ENCODE data around the gene IGSF23. TPM values are rescaled to one million over a fixed set of nuclear protein-coding genes. Genes with fewer than 3 reads are reported as not detected.

Gene IGSF23
- total RNA-seq, 4 donors from 2014 or later: not detected

DNA sequence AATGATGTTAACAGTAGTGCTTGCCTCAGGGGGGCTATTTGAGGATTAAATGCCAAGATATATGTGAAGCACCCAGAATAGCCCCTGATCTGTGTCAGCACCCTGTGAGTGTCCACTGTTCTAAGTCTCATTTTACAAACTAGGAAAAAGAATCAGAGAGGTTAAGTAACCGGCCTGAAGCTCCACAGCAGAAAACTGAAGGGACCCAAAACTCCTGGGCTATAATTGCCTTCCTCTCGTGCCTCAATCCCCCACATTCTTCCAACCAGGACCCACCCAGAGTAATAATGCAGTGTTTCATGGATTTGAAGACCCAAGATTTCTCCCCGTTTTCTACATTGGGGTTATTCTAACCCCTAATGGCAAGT lies 32.7 kb downstream of the IGSF23 start:
- Histone ChIP-seq H3K4me1 (peaks cover 3 to 27% (median 5%) of the 10 kb centered on the region in 4 donors), H3K36me3 (peaks cover 0 to 13% (median 6%) of the 10 kb centered on the region in 4 donors), H3K27ac (no peak overlapping the region), H3K27me3 (no peaks in the 10 kb centered on the region), H3K9me3 (no peaks in the 10 kb centered on the region), H3K4me3 (no peak overlapping the region)
- intact Hi-C loops (cut with DNase I; ENCODE audit: low total_unique reads): no loop called here
- TF ChIP-seq POLR2AphosphoS5 (IDR thresholded peaks at IDR 0.05): no peak
- TF ChIP-seq EP300 (IDR thresholded peaks at IDR 0.05; ENCODE audit: low read depth): no peak
- TF ChIP-seq, protein P1, sequence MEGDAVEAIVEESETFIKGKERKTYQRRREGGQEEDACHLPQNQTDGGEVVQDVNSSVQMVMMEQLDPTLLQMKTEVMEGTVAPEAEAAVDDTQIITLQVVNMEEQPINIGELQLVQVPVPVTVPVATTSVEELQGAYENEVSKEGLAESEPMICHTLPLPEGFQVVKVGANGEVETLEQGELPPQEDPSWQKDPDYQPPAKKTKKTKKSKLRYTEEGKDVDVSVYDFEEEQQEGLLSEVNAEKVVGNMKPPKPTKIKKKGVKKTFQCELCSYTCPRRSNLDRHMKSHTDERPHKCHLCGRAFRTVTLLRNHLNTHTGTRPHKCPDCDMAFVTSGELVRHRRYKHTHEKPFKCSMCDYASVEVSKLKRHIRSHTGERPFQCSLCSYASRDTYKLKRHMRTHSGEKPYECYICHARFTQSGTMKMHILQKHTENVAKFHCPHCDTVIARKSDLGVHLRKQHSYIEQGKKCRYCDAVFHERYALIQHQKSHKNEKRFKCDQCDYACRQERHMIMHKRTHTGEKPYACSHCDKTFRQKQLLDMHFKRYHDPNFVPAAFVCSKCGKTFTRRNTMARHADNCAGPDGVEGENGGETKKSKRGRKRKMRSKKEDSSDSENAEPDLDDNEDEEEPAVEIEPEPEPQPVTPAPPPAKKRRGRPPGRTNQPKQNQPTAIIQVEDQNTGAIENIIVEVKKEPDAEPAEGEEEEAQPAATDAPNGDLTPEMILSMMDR (IDR thresholded peaks at IDR 0.05): no peak
- TF ChIP-seq POLR2A (IDR thresholded peaks at IDR 0.05): no peak
- in situ Hi-C loops (cut with MboI; ENCODE audit: low pct_ligation_motif_present in 1 of 4, low pct_unique_long_range_greater_than_20kb in 1 of 4, low sequenced_read_pairs in 3 of 4): no loop called here
- 74 to 94% methylated on average over 3 of the region's 3 CpGs for WGBS, 2 donors (ENCODE audit: low coverage in 1 of 2)
- DNase-seq: no peak

DNA sequence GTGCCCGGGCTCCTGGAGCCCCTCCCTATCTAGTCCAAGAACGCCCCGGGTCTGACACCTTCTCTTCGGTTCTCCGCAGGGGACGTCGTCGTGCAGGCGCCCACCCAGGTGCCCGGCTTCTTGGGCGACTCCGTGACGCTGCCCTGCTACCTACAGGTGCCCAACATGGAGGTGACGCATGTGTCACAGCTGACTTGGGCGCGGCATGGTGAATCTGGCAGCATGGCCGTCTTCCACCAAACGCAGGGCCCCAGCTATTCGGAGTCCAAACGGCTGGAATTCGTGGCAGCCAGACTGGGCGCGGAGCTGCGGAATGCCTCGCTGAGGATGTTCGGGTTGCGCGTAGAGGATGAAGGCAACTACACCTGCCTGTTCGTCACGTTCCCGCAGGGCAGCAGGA lies 33.8 kb downstream of the IGSF23 start:
- Histone ChIP-seq H3K9me3 (no peaks in the 10 kb centered on the region), H3K4me3 (no peak overlapping the region), H3K4me1 (peaks cover 3 to 25% (median 5%) of the 10 kb centered on the region in 4 donors), H3K27me3 (no peaks in the 10 kb centered on the region), H3K27ac (peak overlapping the region in 2 of 4 donors; percentile 9 to 21), H3K36me3 (peaks cover 0 to 20% (median 8%) of the 10 kb centered on the region in 4 donors)
- TF ChIP-seq POLR2A (IDR thresholded peaks at IDR 0.05) (no peak), POLR2AphosphoS5 (IDR thresholded peaks at IDR 0.05) (no peak), EP300 (IDR thresholded peaks at IDR 0.05; ENCODE audit: low read depth) (no peak)
- TF ChIP-seq, protein P1 (IDR thresholded peaks at IDR 0.05): no peak
- intact Hi-C loops (cut with DNase I; ENCODE audit: low total_unique reads) (no loop called here), in situ Hi-C loops (cut with MboI; ENCODE audit: low pct_ligation_motif_present in 1 of 4, low pct_unique_long_range_greater_than_20kb in 1 of 4, low sequenced_read_pairs in 3 of 4) (no loop called here)
- WGBS, 2 donors (ENCODE audit: low coverage in 1 of 2): 87% methylated on average over 31 of the region's 31 CpGs; no CpG with 5 or more reads in 1 of the 2 donors
- DNase-seq: no peak

DNA sequence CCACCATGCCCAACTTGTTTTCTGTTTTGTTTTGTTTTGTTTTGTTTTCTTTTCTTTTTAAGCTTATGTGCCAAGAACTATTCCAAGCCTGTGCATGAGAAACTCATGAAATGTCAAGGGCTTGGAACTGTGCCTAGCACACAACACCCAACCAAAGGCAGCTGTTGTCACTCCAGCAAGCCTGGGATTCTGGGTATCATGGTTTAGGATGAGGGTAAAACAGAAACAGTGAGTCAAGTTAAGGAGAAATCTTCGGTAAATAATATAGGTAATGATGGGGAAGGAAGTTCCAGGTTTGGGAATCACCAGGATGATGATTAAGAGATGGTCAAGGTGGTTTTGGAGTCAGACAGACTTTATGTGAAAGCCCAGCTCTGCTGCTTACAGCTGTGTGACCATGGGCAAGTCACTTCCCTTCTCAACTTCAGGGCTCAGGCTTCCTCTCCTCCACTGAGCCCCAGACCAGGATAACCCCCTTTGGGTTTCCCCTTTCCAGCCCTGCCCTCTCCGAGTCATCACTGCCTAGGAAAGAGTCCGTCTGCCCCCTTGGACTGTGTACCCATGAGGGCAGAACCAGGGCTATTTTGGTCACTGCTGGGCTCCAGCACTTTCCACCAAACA lies 35.4 kb downstream of the IGSF23 start:
- Histone ChIP-seq H3K36me3 (peaks cover 0 to 20% (median 8%) of the 10 kb centered on the region in 4 donors), H3K4me1 (peaks cover 0 to 18% (median 3%) of the 10 kb centered on the region in 4 donors), H3K4me3 (no peak overlapping the region), H3K9me3 (no peaks in the 10 kb centered on the region), H3K27ac (peak overlapping the region in 2 of 4 donors; percentile 8 to 10), H3K27me3 (no peaks in the 10 kb centered on the region)
- TF ChIP-seq, protein P1 (IDR thresholded peaks at IDR 0.05): no peak
- TF ChIP-seq EP300 (IDR thresholded peaks at IDR 0.05; ENCODE audit: low read depth): no peak
- TF ChIP-seq POLR2AphosphoS5 (IDR thresholded peaks at IDR 0.05): peak in 1 of 3 donors; percentile 9
- TF ChIP-seq POLR2A (IDR thresholded peaks at IDR 0.05): no peak
- in situ Hi-C loops (cut with MboI; ENCODE audit: low pct_ligation_motif_present in 1 of 4, low pct_unique_long_range_greater_than_20kb in 1 of 4, low sequenced_read_pairs in 3 of 4) (no loop called here), intact Hi-C loops (cut with DNase I; ENCODE audit: low total_unique reads) (no loop called here)
- no peak for DNase-seq
- 63 to 72% methylated on average over 1 to 3 of the region's 3 CpGs for WGBS, 2 donors (ENCODE audit: low coverage in 1 of 2)

DNA sequence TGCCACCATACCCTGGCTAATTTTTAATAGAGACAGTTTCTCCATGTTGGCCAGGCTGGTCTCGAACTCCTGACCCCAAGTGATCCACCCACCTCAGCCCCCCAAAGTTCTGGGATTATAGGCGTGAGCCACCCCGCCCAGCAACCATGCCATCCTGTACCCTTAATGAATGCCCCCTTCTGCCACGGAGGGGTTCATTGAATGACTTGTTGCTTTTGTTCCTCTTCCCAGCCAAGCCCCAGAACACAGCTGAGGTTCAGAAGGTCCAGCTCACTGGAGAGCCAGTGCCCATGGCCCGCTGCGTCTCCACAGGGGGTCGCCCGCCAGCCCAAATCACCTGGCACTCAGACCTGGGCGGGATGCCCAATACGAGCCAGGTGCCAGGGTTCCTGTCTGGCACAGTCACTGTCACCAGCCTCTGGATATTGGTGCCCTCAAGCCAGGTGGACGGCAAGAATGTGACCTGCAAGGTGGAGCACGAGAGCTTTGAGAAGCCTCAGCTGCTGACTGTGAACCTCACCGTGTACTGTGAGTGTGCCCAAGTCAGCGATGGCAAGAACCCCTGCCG lies 36.3 kb downstream of the IGSF23 start:
- Histone ChIP-seq H3K4me3 (no peak overlapping the region), H3K27me3 (no peaks in the 10 kb centered on the region), H3K27ac (no peak overlapping the region), H3K36me3 (peaks cover 0 to 20% (median 8%) of the 10 kb centered on the region in 4 donors), H3K4me1 (peaks cover under 1 to 15% (median 3%) of the 10 kb centered on the region in 4 donors), H3K9me3 (no peaks in the 10 kb centered on the region)
- intact Hi-C loops (cut with DNase I; ENCODE audit: low total_unique reads): no loop called here
- TF ChIP-seq POLR2AphosphoS5 (IDR thresholded peaks at IDR 0.05) (no peak), EP300 (IDR thresholded peaks at IDR 0.05; ENCODE audit: low read depth) (no peak)
- TF ChIP-seq, protein P1 (IDR thresholded peaks at IDR 0.05): no peak
- WGBS, 2 donors (ENCODE audit: low coverage in 1 of 2): 87 to 100% methylated on average over 1 to 11 of the region's 15 CpGs
- no peak for DNase-seq
- in situ Hi-C loops (cut with MboI; ENCODE audit: low pct_ligation_motif_present in 1 of 4, low pct_unique_long_range_greater_than_20kb in 1 of 4, low sequenced_read_pairs in 3 of 4): loop anchor here in 1 of 4 donors (10.0 kb wide), 1 partner anchor 75 kb away; no protein-coding TSS in a partner anchor

Measured in transverse colon (tissue), 4 donors.